Nephron progenitor cell (in vitro differentiated cells): Measurements from ENCODE around the gene DMD.

Source experiments
- DNase-seq: peaks from one replicate; pipeline ENCODE4 v3.0.0; 2021
- H3K27ac Mint-ChIP-seq: 2 replicates; pipeline ENCODE4 v1.8.0; 2021; ENCODE audit warnings: mild to moderate bottlenecking, moderate library complexity, mixed read lengths
- H3K27me3 Mint-ChIP-seq: 2 replicates; pipeline ENCODE4 v1.8.0; 2021; ENCODE audit warnings: mild to moderate bottlenecking, low read depth, mixed read lengths; ENCODE audit not compliant: poor library complexity
- H3K36me3 Mint-ChIP-seq: 2 replicates; pipeline ENCODE4 v1.8.0; 2021; ENCODE audit warnings: low read depth, mixed read lengths
- H3K4me1 Mint-ChIP-seq: 2 replicates; pipeline ENCODE4 v1.8.0; 2021; ENCODE audit warnings: mixed read lengths
- H3K4me3 Mint-ChIP-seq: 2 replicates; pipeline ENCODE4 v1.8.0; 2021; ENCODE audit warnings: mild to moderate bottlenecking, moderate library complexity, mixed read lengths
- H3K9me3 Mint-ChIP-seq: 2 replicates; pipeline ENCODE4 v1.8.0; 2021; ENCODE audit warnings: mild to moderate bottlenecking, moderate library complexity, mixed read lengths
- TF ChIP-seq, protein P1 (sequence below): fragments of 200-600 bp; sonication (generic); IDR thresholded peaks from 2 replicates; pipeline ENCODE4 v1.5.0; 2021; ENCODE audit warnings: antibody characterized with exemption

The DMD gene

GRCh38 chrX:31237189-31237588, 1974.2 kb downstream of the DMD start:
- Mint-ChIP-seq H3K27ac (no peak overlapping the region), H3K36me3 (peaks cover 13% of the 10 kb centered on the region), H3K4me1 (peaks cover 4% of the 10 kb centered on the region), H3K9me3 (peaks cover 22% of the 10 kb centered on the region), H3K4me3 (no peak overlapping the region), H3K27me3 (no peaks in the 10 kb centered on the region)
- no peak for DNase-seq
- TF ChIP-seq, protein P1, sequence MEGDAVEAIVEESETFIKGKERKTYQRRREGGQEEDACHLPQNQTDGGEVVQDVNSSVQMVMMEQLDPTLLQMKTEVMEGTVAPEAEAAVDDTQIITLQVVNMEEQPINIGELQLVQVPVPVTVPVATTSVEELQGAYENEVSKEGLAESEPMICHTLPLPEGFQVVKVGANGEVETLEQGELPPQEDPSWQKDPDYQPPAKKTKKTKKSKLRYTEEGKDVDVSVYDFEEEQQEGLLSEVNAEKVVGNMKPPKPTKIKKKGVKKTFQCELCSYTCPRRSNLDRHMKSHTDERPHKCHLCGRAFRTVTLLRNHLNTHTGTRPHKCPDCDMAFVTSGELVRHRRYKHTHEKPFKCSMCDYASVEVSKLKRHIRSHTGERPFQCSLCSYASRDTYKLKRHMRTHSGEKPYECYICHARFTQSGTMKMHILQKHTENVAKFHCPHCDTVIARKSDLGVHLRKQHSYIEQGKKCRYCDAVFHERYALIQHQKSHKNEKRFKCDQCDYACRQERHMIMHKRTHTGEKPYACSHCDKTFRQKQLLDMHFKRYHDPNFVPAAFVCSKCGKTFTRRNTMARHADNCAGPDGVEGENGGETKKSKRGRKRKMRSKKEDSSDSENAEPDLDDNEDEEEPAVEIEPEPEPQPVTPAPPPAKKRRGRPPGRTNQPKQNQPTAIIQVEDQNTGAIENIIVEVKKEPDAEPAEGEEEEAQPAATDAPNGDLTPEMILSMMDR: no peak

- peaks cover 13% of the 10 kb centered on the region for H3K36me3 Mint-ChIP-seq
- H3K4me1 Mint-ChIP-seq: peaks cover 4% of the 10 kb centered on the region
- no peak for DNase-seq
- no peak overlapping the region for H3K27ac Mint-ChIP-seq
- H3K9me3 Mint-ChIP-seq: peaks cover 18% of the 10 kb centered on the region
- TF ChIP-seq, protein P1: no peak
- no peaks in the 10 kb centered on the region for H3K27me3 Mint-ChIP-seq
- H3K4me3 Mint-ChIP-seq: no peak overlapping the region
Observed at GRCh38 chrX:31236231-31236630, 1975.1 kb downstream of the DMD start.

GRCh38 chrX:31233941-31234496, 1977.3 kb downstream of the DMD start:
- H3K36me3 Mint-ChIP-seq: peaks cover 13% of the 10 kb centered on the region
- no peaks in the 10 kb centered on the region for H3K27me3 Mint-ChIP-seq
- H3K27ac Mint-ChIP-seq: no peak overlapping the region
- no peak for DNase-seq
- no peak overlapping the region for H3K4me3 Mint-ChIP-seq
- H3K4me1 Mint-ChIP-seq: peaks cover 4% of the 10 kb centered on the region
- peaks cover 18% of the 10 kb centered on the region for H3K9me3 Mint-ChIP-seq
- TF ChIP-seq, protein P1: no peak

- Mint-ChIP-seq H3K4me1 (peaks cover 4% of the 10 kb centered on the region), H3K27ac (no peak overlapping the region), H3K36me3 (peaks cover 11% of the 10 kb centered on the region), H3K4me3 (no peak overlapping the region), H3K9me3 (peaks cover 15% of the 10 kb centered on the region), H3K27me3 (no peaks in the 10 kb centered on the region)
- DNase-seq: no peak
- TF ChIP-seq, protein P1: no peak
Observed at GRCh38 chrX:31232506-31232905, 1978.8 kb downstream of the DMD start.

GRCh38 chrX:31228909-31229308, 1982.4 kb downstream of the DMD start:
- DNase-seq: no peak
- Mint-ChIP-seq H3K27me3 (no peaks in the 10 kb centered on the region), H3K9me3 (peaks cover 25% of the 10 kb centered on the region), H3K4me3 (no peak overlapping the region), H3K4me1 (peaks cover 4% of the 10 kb centered on the region), H3K27ac (no peak overlapping the region), H3K36me3 (peaks cover 21% of the 10 kb centered on the region)
- TF ChIP-seq, protein P1: no peak

DNA sequence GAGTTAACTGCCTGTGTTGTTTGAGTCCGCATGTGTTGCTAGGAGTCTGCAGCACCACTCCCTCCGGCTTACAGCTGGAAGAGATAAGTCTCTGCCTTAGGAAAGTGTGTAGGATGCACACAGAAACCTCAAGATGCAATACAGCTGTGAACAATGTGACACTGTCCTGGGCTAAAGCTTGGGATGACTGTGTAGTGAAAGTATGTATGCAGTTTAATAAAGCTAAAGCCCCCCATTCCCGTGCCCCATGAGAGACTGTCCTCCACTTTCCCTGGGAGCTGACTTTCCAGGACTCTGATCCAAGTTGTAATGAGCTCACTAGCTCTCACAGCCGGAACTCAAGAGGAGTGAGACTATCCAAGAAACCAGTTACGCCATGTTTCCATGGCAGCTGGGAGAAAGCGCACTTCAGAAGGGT, 1982.9 kb downstream of the DMD start:
- Mint-ChIP-seq H3K4me3 (no peak overlapping the region), H3K27me3 (no peaks in the 10 kb centered on the region), H3K9me3 (peaks cover 25% of the 10 kb centered on the region), H3K4me1 (peaks cover 4% of the 10 kb centered on the region), H3K36me3 (peaks cover 21% of the 10 kb centered on the region), H3K27ac (no peak overlapping the region)
- DNase-seq: no peak
- TF ChIP-seq, protein P1: no peak
